ENCODE results near the gene MAPK4. TPM values are rescaled to one million over a fixed set of nuclear protein-coding genes. Genes with fewer than 3 reads are reported as not detected.
A peak's percentile ranks its signal among the peaks of the same experiment; 100 is the strongest.

The MAPK4 gene
- total RNA-seq, 1 experiment from 2014 or later: 0.21 TPM

GRCh38 chr18:50627594-50628532 is 68.0 kb downstream of the MAPK4 start:
- CTCF ChIA-PET: no interaction called here
- no peaks in the 10 kb centered on the region for H3K36me3 Mint-ChIP-seq (ENCODE audit: insufficient read depth, unreplicated experiment)
- POLR2A ChIA-PET: interaction anchor here (0.6 to 1.2 kb wide), 4 partner anchors 14 to 250 kb away, joined by 3 to 7 read pairs (median 3); no protein-coding TSS in a partner anchor
- intact Hi-C loops (cut with micrococcal nuclease): no loop called here
- H3K27ac Mint-ChIP-seq (ENCODE audit: low read depth, unreplicated experiment): peak overlapping the region; percentile 51
- no peak overlapping the region for H3K4me3 Mint-ChIP-seq (ENCODE audit: unreplicated experiment)
- no peaks in the 10 kb centered on the region for H3K27me3 Mint-ChIP-seq (ENCODE audit: insufficient read depth, unreplicated experiment)
- DNase-seq (ENCODE audit: unreplicated experiment): peak; percentile 25
- no peak for TF ChIP-seq CTCF (IDR thresholded peaks at IDR 0.05; ENCODE audit: unreplicated experiment)
- no TSS peak for BruUV-seq (replicated peaks)
- H3K9me3 Mint-ChIP-seq (ENCODE audit: unreplicated experiment): no peaks in the 10 kb centered on the region
- peaks cover 27% of the 10 kb centered on the region for H3K4me1 Mint-ChIP-seq (ENCODE audit: insufficient read depth, unreplicated experiment)

DNA sequence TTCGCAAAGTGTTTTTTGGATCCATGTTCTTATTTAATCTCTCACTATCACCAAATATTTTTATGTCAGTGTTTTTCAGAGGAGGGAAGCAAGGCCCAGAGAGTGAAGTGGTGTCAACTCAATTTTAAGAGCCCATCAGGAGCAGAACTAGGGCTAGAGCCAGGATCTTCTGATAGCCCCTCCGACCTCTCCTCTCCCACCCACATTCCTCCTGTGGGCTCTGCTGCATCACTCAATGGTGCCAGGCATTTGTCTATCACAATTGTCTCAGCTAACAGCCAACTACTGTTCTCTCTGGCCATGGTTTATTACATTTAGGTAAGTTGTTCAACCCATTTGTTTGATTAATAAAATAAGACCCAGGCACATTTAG is 68.6 kb downstream of the MAPK4 start:
- CTCF ChIA-PET: interaction anchor here (1.0 kb wide), 1 partner anchor 11 kb away, joined by 4 read pairs; no protein-coding TSS in a partner anchor
- peaks cover 31% of the 10 kb centered on the region for H3K4me1 Mint-ChIP-seq (ENCODE audit: insufficient read depth, unreplicated experiment)

GRCh38 chr18:50629148-50629631 is 69.3 kb downstream of the MAPK4 start:
- peak; percentile 65 for DNase-seq (ENCODE audit: unreplicated experiment)
- peak overlapping the region; percentile 51 for H3K27ac Mint-ChIP-seq (ENCODE audit: low read depth, unreplicated experiment)
- no peaks in the 10 kb centered on the region for H3K27me3 Mint-ChIP-seq (ENCODE audit: insufficient read depth, unreplicated experiment)
- BruUV-seq (replicated peaks): no TSS peak
- intact Hi-C loops (cut with micrococcal nuclease): no loop called here
- POLR2A ChIA-PET: interaction anchor here (0.6 to 0.7 kb wide), 2 partner anchors 344 to 1142 kb away, joined by 3 read pairs; no protein-coding TSS in a partner anchor
- H3K36me3 Mint-ChIP-seq (ENCODE audit: insufficient read depth, unreplicated experiment): no peaks in the 10 kb centered on the region
- no peak for TF ChIP-seq CTCF (IDR thresholded peaks at IDR 0.05; ENCODE audit: unreplicated experiment)
- no peak overlapping the region for H3K4me3 Mint-ChIP-seq (ENCODE audit: unreplicated experiment)
- CTCF ChIA-PET: interaction anchor here (0.9 to 1.0 kb wide), 2 partner anchors 10 to 12 kb away, joined by 3 to 4 read pairs; no protein-coding TSS in a partner anchor
- no peaks in the 10 kb centered on the region for H3K9me3 Mint-ChIP-seq (ENCODE audit: unreplicated experiment)
- H3K4me1 Mint-ChIP-seq (ENCODE audit: insufficient read depth, unreplicated experiment): peaks cover 35% of the 10 kb centered on the region

More for the DNA sequence above, 68.6 kb downstream of the MAPK4 start:
- TF ChIP-seq CTCF (IDR thresholded peaks at IDR 0.05; ENCODE audit: unreplicated experiment): no peak
- POLR2A ChIA-PET: interaction anchor here (0.6 kb wide), 1 partner anchor 345 kb away, joined by 3 read pairs; no protein-coding TSS in a partner anchor
- no peak for DNase-seq (ENCODE audit: unreplicated experiment)
- Mint-ChIP-seq H3K4me3 (ENCODE audit: unreplicated experiment) (no peak overlapping the region), H3K27ac (ENCODE audit: low read depth, unreplicated experiment) (peak overlapping the region; percentile 51), H3K9me3 (ENCODE audit: unreplicated experiment) (no peaks in the 10 kb centered on the region), H3K36me3 (ENCODE audit: insufficient read depth, unreplicated experiment) (no peaks in the 10 kb centered on the region), H3K27me3 (ENCODE audit: insufficient read depth, unreplicated experiment) (no peaks in the 10 kb centered on the region)
- intact Hi-C loops (cut with micrococcal nuclease): no loop called here
- no TSS peak for BruUV-seq (replicated peaks)

DNA sequence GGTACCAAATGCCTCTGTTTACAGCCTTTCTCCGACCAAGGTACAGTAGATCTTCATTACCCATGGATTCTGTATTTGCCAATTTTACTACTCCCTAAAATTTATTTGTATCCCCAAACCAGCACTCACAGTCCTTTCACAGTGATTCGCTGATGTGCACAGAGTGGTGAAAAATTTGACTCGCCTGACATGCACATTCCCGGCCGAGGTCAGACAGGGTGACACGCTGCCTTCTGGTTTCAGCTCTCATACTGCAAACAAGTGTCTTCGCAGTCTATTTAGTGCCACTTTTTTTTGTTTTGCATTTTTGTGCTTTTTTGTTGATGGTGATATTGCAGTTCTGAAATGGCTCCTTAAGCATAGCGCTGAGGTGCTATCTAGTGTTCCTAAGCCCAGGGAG is 71.0 kb downstream of the MAPK4 start:
- Mint-ChIP-seq H3K36me3 (ENCODE audit: insufficient read depth, unreplicated experiment) (no peaks in the 10 kb centered on the region), H3K9me3 (ENCODE audit: unreplicated experiment) (no peaks in the 10 kb centered on the region), H3K27ac (ENCODE audit: low read depth, unreplicated experiment) (no peak overlapping the region), H3K4me1 (ENCODE audit: insufficient read depth, unreplicated experiment) (peaks cover 35% of the 10 kb centered on the region), H3K27me3 (ENCODE audit: insufficient read depth, unreplicated experiment) (no peaks in the 10 kb centered on the region), H3K4me3 (ENCODE audit: unreplicated experiment) (no peak overlapping the region)
- intact Hi-C loops (cut with micrococcal nuclease): no loop called here
- no peak for DNase-seq (ENCODE audit: unreplicated experiment)
- no peak for TF ChIP-seq CTCF (IDR thresholded peaks at IDR 0.05; ENCODE audit: unreplicated experiment)
- POLR2A ChIA-PET: interaction anchor here (1.0 kb wide), 1 partner anchor 20 kb away, joined by 3 read pairs; no protein-coding TSS in a partner anchor
- CTCF ChIA-PET: interaction anchor here (0.6 kb wide), 1 partner anchor 14 kb away, joined by 4 read pairs; no protein-coding TSS in a partner anchor
- no TSS peak for BruUV-seq (replicated peaks)
